GM23338 (cell line): Measurements from ENCODE around the gene SOWAHC. TPM values are rescaled to one million over a fixed set of nuclear protein-coding genes. Genes with fewer than 3 reads are reported as not detected.

ENCODE experiments used
- ATAC-seq: fragments of 200-7000 bp; cut with Tn5 transposase; 3 replicates; pipeline ENCODE4 v1.9.1; 2020
- DNase-seq: peaks from one replicate; pipeline ENCODE4 v3.0.0-alpha.2; 2015; ENCODE audit warnings: low spot score
- H2AFZ ChIP-seq: fragments of 200-600 bp; sonication (generic); 2 replicates; pipeline ENCODE4 v1.8.0; 2016; ENCODE audit warnings: antibody characterized with exemption, mild to moderate bottlenecking, moderate library complexity
- H3F3A ChIP-seq: fragments of 200-600 bp; sonication (generic); replicated peaks from 2 replicates; pipeline ENCODE4 v1.8.0; 2017; ENCODE audit warnings: antibody characterized with exemption, mixed run types, low read depth
- H3K27ac ChIP-seq: fragments of 200-600 bp; sonication (generic); 2 replicates; pipeline ENCODE4 v1.6.1; 2016; ENCODE audit warnings: low read depth
- H3K27me3 ChIP-seq: fragments of 200-600 bp; sonication (generic); 2 replicates; pipeline ENCODE4 v1.8.0; 2016; ENCODE audit warnings: mild to moderate bottlenecking, mixed run types, moderate library complexity; ENCODE audit not compliant: insufficient read depth
- H3K36me3 ChIP-seq: fragments of 200-600 bp; sonication (generic); 2 replicates; pipeline ENCODE4 v1.8.0; 2016; ENCODE audit warnings: mild to moderate bottlenecking; ENCODE audit not compliant: insufficient read depth
- H3K4me1 ChIP-seq: fragments of 200-600 bp; sonication (generic); 2 replicates; pipeline ENCODE4 v1.8.0; 2016; ENCODE audit warnings: mild to moderate bottlenecking, moderate library complexity; ENCODE audit not compliant: insufficient read depth
- H3K4me2 ChIP-seq: fragments of 200-600 bp; sonication (generic); 2 replicates; pipeline ENCODE4 v1.7.1; 2017; ENCODE audit warnings: mixed run types
- H3K4me3 ChIP-seq: fragments of 200-600 bp; sonication (generic); 2 replicates; pipeline ENCODE4 v1.6.1; 2016; ENCODE audit warnings: mixed run types
- H3K79me2 ChIP-seq: fragments of 200-600 bp; sonication (generic); replicated peaks from 2 replicates; pipeline ENCODE4 v1.8.0; 2017; ENCODE audit warnings: mild to moderate bottlenecking; ENCODE audit not compliant: insufficient read depth
- H3K9me2 ChIP-seq: fragments of 200-600 bp; sonication (generic); 2 replicates; pipeline ENCODE4 v1.8.0; 2017; ENCODE audit not compliant: insufficient read depth
- H4K20me1 ChIP-seq: fragments of 200-600 bp; sonication (generic); replicated peaks from 2 replicates; pipeline ENCODE4 v1.8.0; 2017; ENCODE audit warnings: mild to moderate bottlenecking; ENCODE audit not compliant: insufficient read depth
- H3K27ac Mint-ChIP-seq: 2 replicates; pipeline ENCODE4 v1.8.0; 2020; ENCODE audit warnings: inconsistent platforms, mild to moderate bottlenecking, moderate library complexity, mixed read lengths
- H3K27me3 Mint-ChIP-seq: 3 replicates; pipeline ENCODE4 v1.8.0; 2022; ENCODE audit warnings: low read depth, mild to moderate bottlenecking, moderate library complexity, mixed read lengths, inconsistent platforms; ENCODE audit not compliant: insufficient read depth, poor library complexity
- H3K36me3 Mint-ChIP-seq: 3 replicates; pipeline ENCODE4 v1.8.0; 2021; ENCODE audit warnings: low read depth, mild to moderate bottlenecking, inconsistent platforms, moderate library complexity, mixed read lengths
- H3K4me1 Mint-ChIP-seq: 3 replicates; pipeline ENCODE4 v1.8.0; 2020; ENCODE audit warnings: mild to moderate bottlenecking, inconsistent platforms, mixed read lengths
- H3K4me3 Mint-ChIP-seq: 3 replicates; pipeline ENCODE4 v1.8.0; 2021; ENCODE audit warnings: moderate library complexity, mild to moderate bottlenecking, inconsistent platforms, mixed read lengths
- H3K9me3 Mint-ChIP-seq: 3 replicates; pipeline ENCODE4 v1.8.0; 2020; ENCODE audit warnings: moderate library complexity, mild to moderate bottlenecking, inconsistent platforms, mixed read lengths
- CREB1 ChIP-seq: fragments of 250-450 bp; sonication (Bioruptor Pico); IDR thresholded peaks from 2 replicates; pipeline ENCODE4 v1.5.0; 2020; ENCODE audit warnings: low read depth, mild to moderate bottlenecking, moderate library complexity
- EZH2 ChIP-seq: fragments of 200-600 bp; sonication (generic); IDR thresholded peaks from one replicate; pipeline ENCODE4 v1.8.0; 2017; ENCODE audit warnings: antibody characterized with exemption, mild to moderate bottlenecking, low read depth; ENCODE audit not compliant: unreplicated experiment
- EZH2phosphoT487 ChIP-seq: fragments of 200-600 bp; sonication (generic); IDR thresholded peaks from one replicate; pipeline ENCODE4 v1.8.1; 2018; ENCODE audit warnings: antibody characterized with exemption; ENCODE audit not compliant: unreplicated experiment
- JUNB ChIP-seq: IDR thresholded peaks from one replicate; pipeline ENCODE4 v1.6.1; 2016; ENCODE audit warnings: antibody characterized with exemption; ENCODE audit not compliant: unreplicated experiment
- NANOG ChIP-seq: IDR thresholded peaks from 2 replicates; pipeline ENCODE4 v1.6.1; 2016; ENCODE audit warnings: antibody characterized with exemption, borderline replicate concordance
- POLR2AphosphoS5 ChIP-seq: IDR thresholded peaks from 2 replicates; pipeline ENCODE4 v1.6.1; 2016; ENCODE audit warnings: antibody characterized with exemption, low read depth
- STAT1 ChIP-seq: IDR thresholded peaks from one replicate; pipeline ENCODE4 v1.6.1; 2016; ENCODE audit warnings: antibody characterized with exemption; ENCODE audit not compliant: unreplicated experiment
- ZNF114 ChIP-seq: fragments of 250-450 bp; sonication (Bioruptor Pico); IDR thresholded peaks from 2 replicates; pipeline ENCODE4 v1.5.0; 2020; ENCODE audit warnings: mild to moderate bottlenecking, moderate library complexity
- ZNF331 ChIP-seq: fragments of 250-450 bp; sonication (Bioruptor Pico); IDR thresholded peaks from 2 replicates; pipeline ENCODE4 v1.5.0; 2020; ENCODE audit warnings: low read depth, mild to moderate bottlenecking, moderate library complexity
- polyA plus RNA-seq: library from polyadenylated mRNA; unstranded; fragments of >200 nt; fragmentation: Nextera tagmentation; extraction: Ambion mirVana; gene quantifications from 2 replicates; pipeline ENCODE4 v1.2.1, GENCODE V29; 2016
- total RNA-seq: library from RNA; depleted of rRNA; stranded (reverse); fragments of >200 nt; shearing (Covaris generic); gene quantifications from 2 replicates; pipeline ENCODE4 v1.2.3, GENCODE V29; 2014
- TF ChIP-seq, protein P1 (sequence below): IDR thresholded peaks from one replicate; pipeline ENCODE4 v1.6.1; 2018; ENCODE audit warnings: antibody characterized with exemption; ENCODE audit not compliant: unreplicated experiment
- TF ChIP-seq, protein P2 (sequence below), 2 experiments: fragments of 200-600 bp in 1 of 2; sonication (generic) in 1 of 2; conservative IDR thresholded peaks; 2 replicates each; pipeline versions ENCODE4 v1.5.1 to v1.6.1; 2016 to 2017; ENCODE audit warnings: antibody characterized with exemption in 2 of 2, low read depth in 2 of 2, mild to moderate bottlenecking in 2 of 2, moderate library complexity in 1 of 2
- TF ChIP-seq, protein P3 (sequence below): IDR thresholded peaks from 2 replicates; pipeline ENCODE4 v1.6.1; 2016; ENCODE audit warnings: antibody characterized with exemption
- TF ChIP-seq, protein P4 (sequence below): fragments of 250-450 bp; sonication (Bioruptor Pico); IDR thresholded peaks from 2 replicates; pipeline ENCODE4 v1.5.0; 2020; ENCODE audit warnings: mild to moderate bottlenecking, moderate library complexity

The SOWAHC gene
- total and polyA plus RNA-seq, 2 experiments from 2014 or later, result 7.4 to 26.3 TPM

- Histone ChIP-seq H3K36me3 (no peaks in the 10 kb centered on the region), H3K4me2 (no peak overlapping the region), H3K27me3 (no peaks in the 10 kb centered on the region), H3K9me2 (no peaks in the 10 kb centered on the region), H3F3A (no peaks in the 10 kb centered on the region), H3K79me2 (no peaks in the 10 kb centered on the region), H3K27ac (no peak overlapping the region), H4K20me1 (no peaks in the 10 kb centered on the region; the same call in none of the 2 replicates), H3K4me1 (no peaks in the 10 kb centered on the region), H3K4me3 (no peak overlapping the region), H2AFZ (no peak overlapping the region)
- no peak for DNase-seq
- H3K27me3 Mint-ChIP-seq, result peaks cover 5% of the 10 kb centered on the region
- no peaks in the 10 kb centered on the region for H3K9me3 Mint-ChIP-seq
- TF ChIP-seq, protein P1, sequence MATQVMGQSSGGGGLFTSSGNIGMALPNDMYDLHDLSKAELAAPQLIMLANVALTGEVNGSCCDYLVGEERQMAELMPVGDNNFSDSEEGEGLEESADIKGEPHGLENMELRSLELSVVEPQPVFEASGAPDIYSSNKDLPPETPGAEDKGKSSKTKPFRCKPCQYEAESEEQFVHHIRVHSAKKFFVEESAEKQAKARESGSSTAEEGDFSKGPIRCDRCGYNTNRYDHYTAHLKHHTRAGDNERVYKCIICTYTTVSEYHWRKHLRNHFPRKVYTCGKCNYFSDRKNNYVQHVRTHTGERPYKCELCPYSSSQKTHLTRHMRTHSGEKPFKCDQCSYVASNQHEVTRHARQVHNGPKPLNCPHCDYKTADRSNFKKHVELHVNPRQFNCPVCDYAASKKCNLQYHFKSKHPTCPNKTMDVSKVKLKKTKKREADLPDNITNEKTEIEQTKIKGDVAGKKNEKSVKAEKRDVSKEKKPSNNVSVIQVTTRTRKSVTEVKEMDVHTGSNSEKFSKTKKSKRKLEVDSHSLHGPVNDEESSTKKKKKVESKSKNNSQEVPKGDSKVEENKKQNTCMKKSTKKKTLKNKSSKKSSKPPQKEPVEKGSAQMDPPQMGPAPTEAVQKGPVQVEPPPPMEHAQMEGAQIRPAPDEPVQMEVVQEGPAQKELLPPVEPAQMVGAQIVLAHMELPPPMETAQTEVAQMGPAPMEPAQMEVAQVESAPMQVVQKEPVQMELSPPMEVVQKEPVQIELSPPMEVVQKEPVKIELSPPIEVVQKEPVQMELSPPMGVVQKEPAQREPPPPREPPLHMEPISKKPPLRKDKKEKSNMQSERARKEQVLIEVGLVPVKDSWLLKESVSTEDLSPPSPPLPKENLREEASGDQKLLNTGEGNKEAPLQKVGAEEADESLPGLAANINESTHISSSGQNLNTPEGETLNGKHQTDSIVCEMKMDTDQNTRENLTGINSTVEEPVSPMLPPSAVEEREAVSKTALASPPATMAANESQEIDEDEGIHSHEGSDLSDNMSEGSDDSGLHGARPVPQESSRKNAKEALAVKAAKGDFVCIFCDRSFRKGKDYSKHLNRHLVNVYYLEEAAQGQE, result no peak
- no peak for TF ChIP-seq POLR2AphosphoS5
- no peak for TF ChIP-seq ZNF114 (CRISPR knock-in tag)
- TF ChIP-seq EZH2phosphoT487, result no peak
- TF ChIP-seq, protein P2, sequence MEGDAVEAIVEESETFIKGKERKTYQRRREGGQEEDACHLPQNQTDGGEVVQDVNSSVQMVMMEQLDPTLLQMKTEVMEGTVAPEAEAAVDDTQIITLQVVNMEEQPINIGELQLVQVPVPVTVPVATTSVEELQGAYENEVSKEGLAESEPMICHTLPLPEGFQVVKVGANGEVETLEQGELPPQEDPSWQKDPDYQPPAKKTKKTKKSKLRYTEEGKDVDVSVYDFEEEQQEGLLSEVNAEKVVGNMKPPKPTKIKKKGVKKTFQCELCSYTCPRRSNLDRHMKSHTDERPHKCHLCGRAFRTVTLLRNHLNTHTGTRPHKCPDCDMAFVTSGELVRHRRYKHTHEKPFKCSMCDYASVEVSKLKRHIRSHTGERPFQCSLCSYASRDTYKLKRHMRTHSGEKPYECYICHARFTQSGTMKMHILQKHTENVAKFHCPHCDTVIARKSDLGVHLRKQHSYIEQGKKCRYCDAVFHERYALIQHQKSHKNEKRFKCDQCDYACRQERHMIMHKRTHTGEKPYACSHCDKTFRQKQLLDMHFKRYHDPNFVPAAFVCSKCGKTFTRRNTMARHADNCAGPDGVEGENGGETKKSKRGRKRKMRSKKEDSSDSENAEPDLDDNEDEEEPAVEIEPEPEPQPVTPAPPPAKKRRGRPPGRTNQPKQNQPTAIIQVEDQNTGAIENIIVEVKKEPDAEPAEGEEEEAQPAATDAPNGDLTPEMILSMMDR (conservative IDR thresholded peaks at IDR 0.05; ENCODE audit: low read depth in 2 of 2), result no peak
- TF ChIP-seq CREB1, result no peak
- no peak for TF ChIP-seq STAT1
- TF ChIP-seq, protein P3, sequence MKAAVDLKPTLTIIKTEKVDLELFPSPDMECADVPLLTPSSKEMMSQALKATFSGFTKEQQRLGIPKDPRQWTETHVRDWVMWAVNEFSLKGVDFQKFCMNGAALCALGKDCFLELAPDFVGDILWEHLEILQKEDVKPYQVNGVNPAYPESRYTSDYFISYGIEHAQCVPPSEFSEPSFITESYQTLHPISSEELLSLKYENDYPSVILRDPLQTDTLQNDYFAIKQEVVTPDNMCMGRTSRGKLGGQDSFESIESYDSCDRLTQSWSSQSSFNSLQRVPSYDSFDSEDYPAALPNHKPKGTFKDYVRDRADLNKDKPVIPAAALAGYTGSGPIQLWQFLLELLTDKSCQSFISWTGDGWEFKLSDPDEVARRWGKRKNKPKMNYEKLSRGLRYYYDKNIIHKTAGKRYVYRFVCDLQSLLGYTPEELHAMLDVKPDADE, result no peak
- TF ChIP-seq, protein P4, sequence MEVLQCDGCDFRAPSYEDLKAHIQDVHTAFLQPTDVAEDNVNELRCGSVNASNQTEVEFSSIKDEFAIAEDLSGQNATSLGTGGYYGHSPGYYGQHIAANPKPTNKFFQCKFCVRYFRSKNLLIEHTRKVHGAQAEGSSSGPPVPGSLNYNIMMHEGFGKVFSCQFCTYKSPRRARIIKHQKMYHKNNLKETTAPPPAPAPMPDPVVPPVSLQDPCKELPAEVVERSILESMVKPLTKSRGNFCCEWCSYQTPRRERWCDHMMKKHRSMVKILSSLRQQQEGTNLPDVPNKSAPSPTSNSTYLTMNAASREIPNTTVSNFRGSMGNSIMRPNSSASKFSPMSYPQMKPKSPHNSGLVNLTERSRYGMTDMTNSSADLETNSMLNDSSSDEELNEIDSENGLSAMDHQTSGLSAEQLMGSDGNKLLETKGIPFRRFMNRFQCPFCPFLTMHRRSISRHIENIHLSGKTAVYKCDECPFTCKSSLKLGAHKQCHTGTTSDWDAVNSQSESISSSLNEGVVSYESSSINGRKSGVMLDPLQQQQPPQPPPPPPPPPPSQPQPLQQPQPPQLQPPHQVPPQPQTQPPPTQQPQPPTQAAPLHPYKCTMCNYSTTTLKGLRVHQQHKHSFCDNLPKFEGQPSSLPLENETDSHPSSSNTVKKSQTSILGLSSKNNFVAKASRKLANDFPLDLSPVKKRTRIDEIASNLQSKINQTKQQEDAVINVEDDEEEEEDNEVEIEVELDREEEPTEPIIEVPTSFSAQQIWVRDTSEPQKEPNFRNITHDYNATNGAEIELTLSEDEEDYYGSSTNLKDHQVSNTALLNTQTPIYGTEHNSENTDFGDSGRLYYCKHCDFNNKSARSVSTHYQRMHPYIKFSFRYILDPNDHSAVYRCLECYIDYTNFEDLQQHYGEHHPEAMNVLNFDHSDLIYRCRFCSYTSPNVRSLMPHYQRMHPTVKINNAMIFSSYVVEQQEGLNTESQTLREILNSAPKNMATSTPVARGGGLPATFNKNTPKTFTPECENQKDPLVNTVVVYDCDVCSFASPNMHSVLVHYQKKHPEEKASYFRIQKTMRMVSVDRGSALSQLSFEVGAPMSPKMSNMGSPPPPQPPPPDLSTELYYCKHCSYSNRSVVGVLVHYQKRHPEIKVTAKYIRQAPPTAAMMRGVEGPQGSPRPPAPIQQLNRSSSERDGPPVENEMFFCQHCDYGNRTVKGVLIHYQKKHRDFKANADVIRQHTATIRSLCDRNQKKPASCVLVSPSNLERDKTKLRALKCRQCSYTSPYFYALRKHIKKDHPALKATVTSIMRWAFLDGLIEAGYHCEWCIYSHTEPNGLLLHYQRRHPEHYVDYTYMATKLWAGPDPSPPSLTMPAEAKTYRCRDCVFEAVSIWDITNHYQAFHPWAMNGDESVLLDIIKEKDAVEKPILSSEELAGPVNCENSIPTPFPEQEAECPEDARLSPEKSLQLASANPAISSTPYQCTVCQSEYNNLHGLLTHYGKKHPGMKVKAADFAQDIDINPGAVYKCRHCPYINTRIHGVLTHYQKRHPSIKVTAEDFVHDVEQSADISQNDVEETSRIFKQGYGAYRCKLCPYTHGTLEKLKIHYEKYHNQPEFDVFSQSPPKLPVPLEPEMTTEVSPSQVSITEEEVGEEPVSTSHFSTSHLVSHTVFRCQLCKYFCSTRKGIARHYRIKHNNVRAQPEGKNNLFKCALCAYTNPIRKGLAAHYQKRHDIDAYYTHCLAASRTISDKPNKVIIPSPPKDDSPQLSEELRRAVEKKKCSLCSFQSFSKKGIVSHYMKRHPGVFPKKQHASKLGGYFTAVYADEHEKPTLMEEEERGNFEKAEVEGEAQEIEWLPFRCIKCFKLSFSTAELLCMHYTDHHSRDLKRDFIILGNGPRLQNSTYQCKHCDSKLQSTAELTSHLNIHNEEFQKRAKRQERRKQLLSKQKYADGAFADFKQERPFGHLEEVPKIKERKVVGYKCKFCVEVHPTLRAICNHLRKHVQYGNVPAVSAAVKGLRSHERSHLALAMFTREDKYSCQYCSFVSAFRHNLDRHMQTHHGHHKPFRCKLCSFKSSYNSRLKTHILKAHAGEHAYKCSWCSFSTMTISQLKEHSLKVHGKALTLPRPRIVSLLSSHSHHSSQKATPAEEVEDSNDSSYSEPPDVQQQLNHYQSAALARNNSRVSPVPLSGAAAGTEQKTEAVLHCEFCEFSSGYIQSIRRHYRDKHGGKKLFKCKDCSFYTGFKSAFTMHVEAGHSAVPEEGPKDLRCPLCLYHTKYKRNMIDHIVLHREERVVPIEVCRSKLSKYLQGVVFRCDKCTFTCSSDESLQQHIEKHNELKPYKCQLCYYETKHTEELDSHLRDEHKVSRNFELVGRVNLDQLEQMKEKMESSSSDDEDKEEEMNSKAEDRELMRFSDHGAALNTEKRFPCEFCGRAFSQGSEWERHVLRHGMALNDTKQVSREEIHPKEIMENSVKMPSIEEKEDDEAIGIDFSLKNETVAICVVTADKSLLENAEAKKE (CRISPR knock-in tag), result no peak
- TF ChIP-seq ZNF331 (CRISPR knock-in tag), result no peak
- no peak for TF ChIP-seq NANOG
- no peak for TF ChIP-seq EZH2
- no peak for TF ChIP-seq JUNB
- no peaks in the 10 kb centered on the region for H3K36me3 Mint-ChIP-seq
- H3K27ac Mint-ChIP-seq, result no peak overlapping the region
- no peak overlapping the region for H3K4me3 Mint-ChIP-seq
- no peaks in the 10 kb centered on the region for H3K4me1 Mint-ChIP-seq
- no peak for ATAC-seq
These were observed 9.1 kb downstream of the SOWAHC start for GRCh38 chr2:109623297-109623696.
